Type B pancreatic cell (in vitro differentiated cells): ENCODE measurements around the gene PLA2G2E. TPM values are rescaled to one million over a fixed set of nuclear protein-coding genes. Genes with fewer than 3 reads are reported as not detected.
"Not testable (repeated sequence)": the region's sequence is repeated elsewhere in the genome, so short reads cannot be mapped to it uniquely, and the experiment has no call there.

Experiments used
- DNase-seq: peaks from one replicate; pipeline ENCODE4 v3.0.0; 2021; ENCODE audit warnings: mixed read lengths; ENCODE audit not compliant: unreplicated experiment; ENCODE audit errors: extremely low spot score
- H3K27ac Mint-ChIP-seq: 2 replicates; pipeline ENCODE4 v1.8.0; 2021; ENCODE audit warnings: mild to moderate bottlenecking, mixed read lengths
- H3K27me3 Mint-ChIP-seq: 2 replicates; pipeline ENCODE4 v1.8.0; 2021; ENCODE audit warnings: mixed read lengths
- H3K36me3 Mint-ChIP-seq: 2 replicates; pipeline ENCODE4 v1.8.0; 2021; ENCODE audit warnings: mixed read lengths
- H3K4me1 Mint-ChIP-seq: one replicate; pipeline ENCODE4 v1.8.0; 2021; ENCODE audit warnings: mixed read lengths; ENCODE audit not compliant: unreplicated experiment
- H3K4me3 Mint-ChIP-seq: 2 replicates; pipeline ENCODE4 v1.8.0; 2021; ENCODE audit warnings: mild to moderate bottlenecking, mixed read lengths
- H3K9me3 Mint-ChIP-seq: 2 replicates; pipeline ENCODE4 v1.8.0; 2021; ENCODE audit warnings: mixed read lengths
- CTCF ChIP-seq: fragments of 200-600 bp; sonication (generic); conservative IDR thresholded peaks from 2 replicates; pipeline ENCODE4 v1.5.0; 2021; ENCODE audit warnings: antibody characterized with exemption, mild to moderate bottlenecking
- total RNA-seq: library from RNA; stranded (reverse); gene quantifications from 2 replicates; pipeline ENCODE4 v1.2.1, GENCODE V29; 2021; ENCODE audit warnings: low replicate concordance

The PLA2G2E gene
- total RNA-seq, 1 donor from 2014 or later: not detected

GRCh38 chr1:19882111-19883071 lies 41.0 kb downstream of the PLA2G2E start, which contains the start of gene OTUD3:
OTUD3 (plus strand) TSS chr1:19882395; CDS start chr1:19882514, 119 bp downstream.
- TF ChIP-seq CTCF: peak; percentile 95
- peak; percentile 95 for DNase-seq
- H3K4me1 Mint-ChIP-seq: peaks cover 24% of the 10 kb centered on the region
- H3K36me3 Mint-ChIP-seq: peaks cover 4% of the 10 kb centered on the region
- peak within 1 kb of the TSS; percentile 90 for H3K4me3 Mint-ChIP-seq
- H3K27ac Mint-ChIP-seq: peak within 1 kb of the TSS; percentile 85
- H3K27me3 Mint-ChIP-seq: peaks cover 4% of the 10 kb centered on the region
- peaks cover 5% of the 10 kb centered on the region for H3K9me3 Mint-ChIP-seq

DNA sequence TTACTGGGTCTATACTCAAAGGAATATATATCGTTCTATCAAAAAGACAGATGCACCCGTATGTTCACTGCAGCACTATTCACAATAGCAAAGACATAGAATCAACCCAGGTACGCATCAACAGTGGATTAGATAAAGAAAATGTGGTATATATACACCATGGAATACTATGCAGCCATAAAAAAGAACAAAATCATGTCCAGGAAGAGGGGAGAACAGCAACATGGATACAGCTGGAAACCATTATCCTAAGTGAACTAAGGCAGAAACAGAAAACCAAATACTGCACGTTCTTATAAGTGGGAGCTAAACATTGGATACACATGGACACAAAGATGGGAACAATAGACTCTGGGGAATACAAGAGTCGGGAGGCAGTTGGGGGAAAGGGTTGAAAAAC lies 42.6 kb downstream of the PLA2G2E start:
- peaks cover 22% of the 10 kb centered on the region for H3K4me1 Mint-ChIP-seq
- not testable (repeated sequence) for H3K27ac Mint-ChIP-seq, H3K36me3 Mint-ChIP-seq, DNase-seq, H3K9me3 Mint-ChIP-seq, H3K27me3 Mint-ChIP-seq, H3K4me3 Mint-ChIP-seq

DNA sequence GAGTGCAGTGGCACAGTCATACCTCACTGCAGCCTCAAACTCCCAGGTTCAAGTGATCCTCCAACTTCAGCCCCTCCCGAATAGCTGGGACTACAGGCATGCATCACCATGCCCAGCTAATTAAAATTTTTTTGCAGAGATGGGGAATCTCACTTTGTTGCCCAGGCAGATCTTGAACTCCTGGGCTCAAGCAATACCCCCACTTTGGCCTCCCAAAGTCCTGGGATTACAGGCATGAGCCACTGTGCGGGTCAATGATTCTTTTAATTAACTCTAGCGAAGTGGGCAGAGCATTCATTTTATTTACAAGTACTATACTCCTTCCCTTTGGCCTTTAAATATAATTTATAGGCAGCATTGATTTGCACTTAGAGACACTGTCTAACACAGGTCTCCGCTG lies 43.8 kb downstream of the PLA2G2E start:
- H3K4me3 Mint-ChIP-seq: no peak overlapping the region
- H3K36me3 Mint-ChIP-seq: no peaks in the 10 kb centered on the region
- H3K27ac Mint-ChIP-seq: no peak overlapping the region
- peaks cover 18% of the 10 kb centered on the region for H3K4me1 Mint-ChIP-seq
- peaks cover 5% of the 10 kb centered on the region for H3K9me3 Mint-ChIP-seq
- no peak for DNase-seq
- no peak for TF ChIP-seq CTCF
- peaks cover 9% of the 10 kb centered on the region for H3K27me3 Mint-ChIP-seq

GRCh38 chr1:19879227-19879626 lies 44.2 kb downstream of the PLA2G2E start:
- peaks cover 9% of the 10 kb centered on the region for H3K27me3 Mint-ChIP-seq
- no peak for TF ChIP-seq CTCF
- H3K9me3 Mint-ChIP-seq: peaks cover 5% of the 10 kb centered on the region
- no peaks in the 10 kb centered on the region for H3K36me3 Mint-ChIP-seq
- no peak overlapping the region for H3K4me3 Mint-ChIP-seq
- peaks cover 18% of the 10 kb centered on the region for H3K4me1 Mint-ChIP-seq
- DNase-seq: no peak
- no peak overlapping the region for H3K27ac Mint-ChIP-seq

GRCh38 chr1:19878637-19878985 lies 44.8 kb downstream of the PLA2G2E start:
- TF ChIP-seq CTCF: no peak
- Mint-ChIP-seq H3K27me3 (peaks cover 9% of the 10 kb centered on the region), H3K9me3 (peaks cover 5% of the 10 kb centered on the region), H3K27ac (no peak overlapping the region), H3K36me3 (no peaks in the 10 kb centered on the region), H3K4me3 (no peak overlapping the region), H3K4me1 (peaks cover 12% of the 10 kb centered on the region)
- DNase-seq: no peak
